Measurements from ENCODE around the gene PYGL. TPM values are rescaled to one million over a fixed set of nuclear protein-coding genes. Genes with fewer than 3 reads are reported as not detected.
A peak's percentile ranks its signal among the peaks of the same experiment; 100 is the strongest.

Gene PYGL
- total and polyA plus RNA-seq, 2 experiments from 2014 or later: 36.6 to 59.0 TPM

DNA sequence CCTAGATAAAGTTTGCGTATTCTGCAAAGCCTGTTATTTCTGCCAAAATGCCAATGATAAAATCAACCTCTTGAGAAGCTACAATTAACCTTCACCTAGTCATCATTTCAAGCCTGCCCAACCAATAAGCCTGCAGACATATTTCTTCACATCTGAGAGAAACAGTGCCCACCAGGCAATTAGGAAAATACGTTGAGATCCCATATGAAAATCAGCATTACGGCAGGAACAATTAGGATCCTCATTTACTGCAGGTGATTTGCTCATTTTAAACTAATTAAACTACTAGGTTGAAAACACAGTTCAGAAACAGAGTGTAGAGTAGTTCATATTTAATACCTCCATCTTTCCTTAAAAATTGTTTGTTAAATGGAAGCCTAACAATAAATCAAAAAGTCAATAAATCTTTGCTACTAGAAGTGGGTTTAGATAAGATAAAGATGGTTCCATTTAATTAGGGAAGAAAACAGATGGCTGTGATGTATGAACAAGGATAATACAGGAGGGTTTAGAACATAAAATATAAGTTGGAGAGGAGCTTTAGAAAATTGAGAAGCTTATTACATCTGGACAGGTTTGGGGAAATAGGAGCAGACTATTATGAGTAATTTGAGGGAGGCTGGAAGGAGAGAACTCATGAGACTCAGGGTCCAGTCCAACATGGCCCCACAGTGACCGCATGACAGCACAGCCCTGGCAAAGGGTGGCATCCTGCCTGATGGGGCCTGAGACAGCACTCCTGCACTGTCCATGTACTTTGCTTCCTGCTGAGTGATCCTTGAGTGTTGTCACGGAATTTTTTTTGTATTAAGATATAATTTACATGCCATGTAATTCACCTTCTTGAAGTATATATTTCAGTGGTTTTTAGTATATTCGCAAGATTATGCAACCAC is 26.9 kb upstream of the PYGL start:
- TF ChIP-seq, protein P1, sequence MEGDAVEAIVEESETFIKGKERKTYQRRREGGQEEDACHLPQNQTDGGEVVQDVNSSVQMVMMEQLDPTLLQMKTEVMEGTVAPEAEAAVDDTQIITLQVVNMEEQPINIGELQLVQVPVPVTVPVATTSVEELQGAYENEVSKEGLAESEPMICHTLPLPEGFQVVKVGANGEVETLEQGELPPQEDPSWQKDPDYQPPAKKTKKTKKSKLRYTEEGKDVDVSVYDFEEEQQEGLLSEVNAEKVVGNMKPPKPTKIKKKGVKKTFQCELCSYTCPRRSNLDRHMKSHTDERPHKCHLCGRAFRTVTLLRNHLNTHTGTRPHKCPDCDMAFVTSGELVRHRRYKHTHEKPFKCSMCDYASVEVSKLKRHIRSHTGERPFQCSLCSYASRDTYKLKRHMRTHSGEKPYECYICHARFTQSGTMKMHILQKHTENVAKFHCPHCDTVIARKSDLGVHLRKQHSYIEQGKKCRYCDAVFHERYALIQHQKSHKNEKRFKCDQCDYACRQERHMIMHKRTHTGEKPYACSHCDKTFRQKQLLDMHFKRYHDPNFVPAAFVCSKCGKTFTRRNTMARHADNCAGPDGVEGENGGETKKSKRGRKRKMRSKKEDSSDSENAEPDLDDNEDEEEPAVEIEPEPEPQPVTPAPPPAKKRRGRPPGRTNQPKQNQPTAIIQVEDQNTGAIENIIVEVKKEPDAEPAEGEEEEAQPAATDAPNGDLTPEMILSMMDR (IDR thresholded peaks at IDR 0.05; ENCODE audit: low read depth, low read length): no peak
- H3K4me1 ChIP-seq (ENCODE audit: low read depth): no peaks in the 10 kb centered on the region
- no peak overlapping the region for H3K27ac ChIP-seq
- H3K4me3 ChIP-seq: no peak overlapping the region
- no peaks in the 10 kb centered on the region for H3K27me3 ChIP-seq
- H3K36me3 ChIP-seq: no peaks in the 10 kb centered on the region
- DNase-seq (ENCODE audit: low read depth in 1 of 2, low spot score in 1 of 2): no peak
- no peaks in the 10 kb centered on the region for H3K9me3 ChIP-seq (ENCODE audit: low read depth)

DNA sequence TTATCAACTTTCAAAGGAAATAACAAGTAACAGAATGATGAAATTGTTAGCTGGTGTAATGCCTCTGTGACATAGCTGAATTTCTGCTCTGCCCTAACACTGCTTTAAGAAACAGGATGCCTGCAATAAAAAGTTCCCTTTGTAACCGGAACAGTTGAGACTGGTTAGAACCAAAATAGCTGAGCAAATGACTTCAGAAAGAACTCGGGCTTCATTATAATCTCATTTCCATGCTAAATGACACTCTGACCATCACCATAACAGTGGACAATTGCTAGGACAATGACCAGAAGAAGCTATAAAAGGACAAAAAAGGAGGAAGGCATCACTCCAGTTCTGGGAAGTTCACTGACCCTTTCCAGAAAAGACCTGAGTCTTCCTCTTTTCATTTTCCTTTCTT is 23.5 kb upstream of the PYGL start:
- TF ChIP-seq, protein P1 (IDR thresholded peaks at IDR 0.05; ENCODE audit: low read depth, low read length): no peak
- peak in 1 of 2 donors; percentile 7 for DNase-seq (ENCODE audit: low read depth in 1 of 2, low spot score in 1 of 2)
- H3K4me3 ChIP-seq: no peak overlapping the region
- no peak overlapping the region for H3K27ac ChIP-seq
- no peaks in the 10 kb centered on the region for H3K9me3 ChIP-seq (ENCODE audit: low read depth)
- no peaks in the 10 kb centered on the region for H3K4me1 ChIP-seq (ENCODE audit: low read depth)
- H3K36me3 ChIP-seq: no peaks in the 10 kb centered on the region
- H3K27me3 ChIP-seq: no peaks in the 10 kb centered on the region

DNA sequence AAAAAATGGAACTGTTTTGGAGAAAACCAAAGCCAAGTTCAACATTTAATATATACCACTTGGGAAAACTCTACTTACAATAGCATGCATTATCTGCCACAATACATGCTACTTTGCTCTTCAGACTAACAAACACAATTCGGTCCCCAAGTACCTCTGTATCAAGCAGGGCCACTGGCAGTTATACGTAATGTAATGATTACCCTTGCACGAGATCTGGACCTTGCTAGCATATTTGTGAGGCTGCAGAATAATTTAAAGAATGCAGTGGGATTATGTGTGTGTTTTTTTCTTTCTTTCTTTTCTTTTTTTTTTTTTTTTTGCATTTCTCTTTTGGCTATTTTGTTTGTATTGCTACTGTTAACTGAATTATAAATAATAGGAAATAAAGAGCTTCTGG is 22.8 kb upstream of the PYGL start:
- no peaks in the 10 kb centered on the region for H3K4me1 ChIP-seq (ENCODE audit: low read depth)
- no peak overlapping the region for H3K4me3 ChIP-seq
- H3K27me3 ChIP-seq: no peaks in the 10 kb centered on the region
- H3K36me3 ChIP-seq: no peaks in the 10 kb centered on the region
- H3K9me3 ChIP-seq (ENCODE audit: low read depth): no peaks in the 10 kb centered on the region
- TF ChIP-seq, protein P1 (IDR thresholded peaks at IDR 0.05; ENCODE audit: low read depth, low read length): no peak
- DNase-seq (ENCODE audit: low read depth in 1 of 2, low spot score in 1 of 2): peak in 1 of 2 donors; percentile 13
- H3K27ac ChIP-seq: no peak overlapping the region

DNA sequence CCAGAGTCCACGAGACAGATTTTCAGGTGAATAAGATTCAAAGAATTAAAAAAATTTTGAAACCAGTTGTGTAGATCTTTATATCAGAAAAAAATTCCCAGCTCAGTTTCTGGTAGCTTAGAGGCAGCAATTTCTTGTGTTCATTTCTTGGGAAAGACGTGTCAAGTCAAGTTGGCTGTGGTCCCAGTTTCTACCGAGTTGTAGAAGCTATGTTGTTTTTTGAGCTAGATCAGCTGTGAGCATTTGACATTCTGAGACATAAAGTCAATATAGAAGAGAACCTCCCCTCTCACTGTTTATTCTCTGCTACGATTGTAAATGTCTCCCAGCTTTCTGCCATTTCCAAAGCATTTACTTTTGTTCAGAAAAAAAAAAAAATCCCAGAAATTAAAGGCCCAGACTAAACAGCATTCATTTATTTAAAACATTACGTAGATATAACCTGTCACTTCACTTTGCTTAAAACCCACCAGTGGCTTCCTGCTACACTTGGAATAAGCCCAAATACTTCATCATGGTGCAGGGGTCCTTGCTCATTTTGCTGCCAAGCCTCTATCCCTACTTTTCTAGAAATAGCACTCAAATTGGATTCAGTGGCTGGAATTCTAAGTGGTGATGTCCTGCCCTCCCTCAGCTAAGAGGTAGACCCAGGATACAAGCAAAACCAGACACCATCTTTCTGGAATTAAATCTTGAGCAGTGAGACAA is 20.6 kb upstream of the PYGL start:
- TF ChIP-seq, protein P1 (IDR thresholded peaks at IDR 0.05; ENCODE audit: low read depth, low read length): no peak
- Histone ChIP-seq H3K36me3 (no peaks in the 10 kb centered on the region), H3K27ac (no peak overlapping the region), H3K4me3 (no peak overlapping the region), H3K27me3 (no peaks in the 10 kb centered on the region), H3K4me1 (ENCODE audit: low read depth) (no peaks in the 10 kb centered on the region), H3K9me3 (ENCODE audit: low read depth) (no peaks in the 10 kb centered on the region)
- DNase-seq (ENCODE audit: low read depth in 1 of 2, low spot score in 1 of 2): peak in 1 of 2 donors; percentile 97

DNA sequence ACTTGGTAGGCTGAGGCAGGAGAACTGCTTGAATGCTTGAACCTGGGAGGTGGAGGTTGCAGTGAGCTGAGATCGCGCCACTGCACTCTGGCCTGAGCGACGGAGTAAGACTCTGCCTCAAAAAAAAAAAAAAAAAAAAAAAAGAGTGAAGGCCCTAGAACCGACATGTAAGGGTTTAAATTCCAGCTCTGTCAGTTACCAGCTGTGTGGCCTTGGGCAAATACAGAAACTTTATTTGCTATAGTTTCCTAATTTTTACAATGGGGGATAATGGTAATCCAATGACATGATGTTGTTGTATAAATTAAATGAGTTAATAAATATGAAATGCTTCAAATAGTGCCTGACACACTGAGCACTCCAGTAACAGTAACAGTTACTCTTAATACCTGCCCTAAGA is 19.6 kb upstream of the PYGL start:
- no peaks in the 10 kb centered on the region for H3K27me3 ChIP-seq
- H3K4me1 ChIP-seq (ENCODE audit: low read depth): no peaks in the 10 kb centered on the region
- TF ChIP-seq, protein P1 (IDR thresholded peaks at IDR 0.05; ENCODE audit: low read depth, low read length): no peak
- no peaks in the 10 kb centered on the region for H3K9me3 ChIP-seq (ENCODE audit: low read depth)
- no peak overlapping the region for H3K27ac ChIP-seq
- no peak overlapping the region for H3K4me3 ChIP-seq
- no peaks in the 10 kb centered on the region for H3K36me3 ChIP-seq
- DNase-seq (ENCODE audit: low read depth in 1 of 2, low spot score in 1 of 2): no peak

All from cardiac muscle cell (in vitro differentiated cells and primary cell).